K562 (cell line): ENCODE results near the gene SFTPB.

Source experiments
- EP300 ChIP-seq: IDR thresholded peaks from 2 replicates; pipeline ENCODE4 v1.6.1; 2012; ENCODE audit warnings: low read length, improper control_type of control experiment
- FOXM1 ChIP-seq, 2 experiments: fragments of 450-650 bp in 1 of 2; sonication (generic) in 1 of 2; formaldehyde crosslinking in 1 of 2; IDR thresholded peaks; 2 replicates each; pipeline versions ENCODE4 v1.6.1 to v1.9.0; 2017 to 2022; ENCODE audit warnings: low read depth in 2 of 2, mild to moderate bottlenecking in 2 of 2, missing genetic modification reagents in 1 of 2, moderate library complexity in 1 of 2
- HBP1 ChIP-seq: fragments of 450-650 bp; formaldehyde crosslinking; IDR thresholded peaks from 2 replicates; pipeline ENCODE4 v1.4.0; 2022; ENCODE audit warnings: missing genetic modification characterization
- RAD21 ChIP-seq, 2 experiments: fragments of 250-450 bp in 1 of 2; fragments of 450-650 bp in 1 of 2; sonication (Bioruptor Pico) in 1 of 2; formaldehyde crosslinking in 1 of 2; IDR thresholded peaks in 1 of 2; conservative IDR thresholded peaks in 1 of 2; 2 replicates each; pipeline versions ENCODE4 v1.4.0 to v1.8.0; 2020 to 2022; ENCODE audit warnings: mild to moderate bottlenecking in 2 of 2, moderate library complexity in 1 of 2
- RBBP5 ChIP-seq: fragments of 200-600 bp; sonication (generic); IDR thresholded peaks from 2 replicates; pipeline ENCODE4 v1.6.1; 2012; ENCODE audit warnings: borderline replicate concordance, mild to moderate bottlenecking, low read length, control low read depth, inconsistent platforms; ENCODE audit not compliant: insufficient read depth, poor library complexity, severe bottlenecking
- RERE ChIP-seq: sonication (generic); formaldehyde crosslinking; IDR thresholded peaks from 2 replicates; pipeline ENCODE4 v1.8.0; 2023; ENCODE audit warnings: missing genetic modification reagents, mild to moderate bottlenecking, borderline replicate concordance
- SP2 ChIP-seq: IDR thresholded peaks from 2 replicates; pipeline ENCODE4 v1.6.1; 2011; ENCODE audit warnings: mild to moderate bottlenecking, low read depth, low read length, moderate library complexity; ENCODE audit not compliant: poor library complexity, severe bottlenecking; ENCODE audit errors: extremely low read depth
- TARDBP ChIP-seq: fragments of 450-650 bp; IDR thresholded peaks from 2 replicates; pipeline ENCODE4 v1.6.1; 2016
- ZC3H11A ChIP-seq: IDR thresholded peaks from 2 replicates; pipeline ENCODE4 v1.6.1; 2012; ENCODE audit warnings: low read depth, low read length, improper control_type of control experiment
- ZNF274 ChIP-seq: IDR thresholded peaks from 2 replicates; pipeline ENCODE4 v1.6.1; 2011; ENCODE audit warnings: low read depth, mild to moderate bottlenecking, low read length, moderate library complexity, borderline replicate concordance
- ZNF3 ChIP-seq: fragments of 250-450 bp; sonication (Bioruptor Pico); IDR thresholded peaks from 2 replicates; pipeline ENCODE4 v1.5.0; 2021; ENCODE audit warnings: mild to moderate bottlenecking, moderate library complexity
- TF ChIP-seq, protein P1 (sequence below): fragments of 450-650 bp; IDR thresholded peaks from 2 replicates; pipeline ENCODE4 v1.6.1; 2016; ENCODE audit warnings: antibody characterized with exemption
- TF ChIP-seq, protein P2 (sequence below): fragments of 250-450 bp; sonication (Bioruptor Pico); IDR thresholded peaks from 2 replicates; pipeline ENCODE4 v1.8.0; 2021; ENCODE audit warnings: borderline replicate concordance, mild to moderate bottlenecking, moderate library complexity; ENCODE audit not compliant: poor library complexity, severe bottlenecking

- no peak for TF ChIP-seq HBP1
- no peak for TF ChIP-seq EP300
- no peak for TF ChIP-seq RBBP5
- TF ChIP-seq ZC3H11A = no peak
- TF ChIP-seq, protein P1, sequence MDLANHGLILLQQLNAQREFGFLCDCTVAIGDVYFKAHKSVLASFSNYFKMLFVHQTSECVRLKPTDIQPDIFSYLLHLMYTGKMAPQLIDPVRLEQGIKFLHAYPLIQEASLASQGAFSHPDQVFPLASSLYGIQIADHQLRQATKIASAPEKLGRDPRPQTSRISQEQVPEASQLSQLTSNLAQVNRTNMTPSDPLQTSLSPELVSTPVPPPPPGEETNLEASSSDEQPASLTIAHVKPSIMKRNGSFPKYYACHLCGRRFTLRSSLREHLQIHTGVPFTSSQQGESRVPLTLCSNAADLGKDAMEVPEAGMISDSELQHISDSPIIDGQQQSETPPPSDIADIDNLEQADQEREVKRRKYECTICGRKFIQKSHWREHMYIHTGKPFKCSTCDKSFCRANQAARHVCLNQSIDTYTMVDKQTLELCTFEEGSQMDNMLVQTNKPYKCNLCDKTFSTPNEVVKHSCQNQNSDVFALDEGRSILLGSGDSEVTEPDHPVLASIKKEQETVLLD = no peak
- TF ChIP-seq, protein P2, sequence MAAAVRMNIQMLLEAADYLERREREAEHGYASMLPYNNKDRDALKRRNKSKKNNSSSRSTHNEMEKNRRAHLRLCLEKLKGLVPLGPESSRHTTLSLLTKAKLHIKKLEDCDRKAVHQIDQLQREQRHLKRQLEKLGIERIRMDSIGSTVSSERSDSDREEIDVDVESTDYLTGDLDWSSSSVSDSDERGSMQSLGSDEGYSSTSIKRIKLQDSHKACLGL (CRISPR knock-in tag) = no peak
- TF ChIP-seq RERE (CRISPR knock-in tag) = no peak
- TF ChIP-seq ZNF274 = no peak
- TF ChIP-seq ZNF3 (CRISPR knock-in tag) = no peak
- no peak for TF ChIP-seq FOXM1 (IDR thresholded peaks at IDR 0.05; ENCODE audit: low read depth)
- no peak for TF ChIP-seq FOXM1 (CRISPR knock-in tag; IDR thresholded peaks at IDR 0.05; ENCODE audit: low read depth)
- no peak for TF ChIP-seq RAD21 (CRISPR knock-in tag; conservative IDR thresholded peaks at IDR 0.05 in 1 of 2, IDR thresholded peaks at IDR 0.05 in 1 of 2)
- no peak for TF ChIP-seq TARDBP
- no peak for TF ChIP-seq SP2
Observed at GRCh38 chr2:85668009-85668856, at the start of gene SFTPB.
